ENCODE data around the gene PPP2R3A.

DNA sequence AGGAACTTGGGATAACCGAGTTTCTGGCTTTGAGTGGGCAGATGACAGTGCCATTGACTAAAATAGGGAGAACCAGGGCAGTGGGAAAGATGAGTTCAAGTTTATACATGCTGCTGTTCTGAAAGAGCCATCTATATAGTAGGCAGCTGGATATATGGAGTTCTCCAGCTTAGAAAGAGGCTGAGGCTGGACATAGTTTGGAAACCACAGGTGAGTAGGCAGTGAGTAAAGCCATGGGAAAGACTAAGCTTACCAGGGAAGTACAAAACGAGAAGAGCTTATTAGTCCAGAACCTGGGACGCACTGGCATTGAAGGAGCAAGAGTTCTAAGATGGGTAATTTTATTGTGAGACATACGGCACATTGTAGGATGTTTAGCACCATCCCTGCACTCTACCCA is 176.4 kb downstream of the PPP2R3A start:
- TF ChIP-seq, protein P1, sequence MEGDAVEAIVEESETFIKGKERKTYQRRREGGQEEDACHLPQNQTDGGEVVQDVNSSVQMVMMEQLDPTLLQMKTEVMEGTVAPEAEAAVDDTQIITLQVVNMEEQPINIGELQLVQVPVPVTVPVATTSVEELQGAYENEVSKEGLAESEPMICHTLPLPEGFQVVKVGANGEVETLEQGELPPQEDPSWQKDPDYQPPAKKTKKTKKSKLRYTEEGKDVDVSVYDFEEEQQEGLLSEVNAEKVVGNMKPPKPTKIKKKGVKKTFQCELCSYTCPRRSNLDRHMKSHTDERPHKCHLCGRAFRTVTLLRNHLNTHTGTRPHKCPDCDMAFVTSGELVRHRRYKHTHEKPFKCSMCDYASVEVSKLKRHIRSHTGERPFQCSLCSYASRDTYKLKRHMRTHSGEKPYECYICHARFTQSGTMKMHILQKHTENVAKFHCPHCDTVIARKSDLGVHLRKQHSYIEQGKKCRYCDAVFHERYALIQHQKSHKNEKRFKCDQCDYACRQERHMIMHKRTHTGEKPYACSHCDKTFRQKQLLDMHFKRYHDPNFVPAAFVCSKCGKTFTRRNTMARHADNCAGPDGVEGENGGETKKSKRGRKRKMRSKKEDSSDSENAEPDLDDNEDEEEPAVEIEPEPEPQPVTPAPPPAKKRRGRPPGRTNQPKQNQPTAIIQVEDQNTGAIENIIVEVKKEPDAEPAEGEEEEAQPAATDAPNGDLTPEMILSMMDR (IDR thresholded peaks at IDR 0.05; ENCODE audit: borderline replicate concordance, extremely low read depth, low read length, poor library complexity, severe bottlenecking) = no peak
- TF ChIP-seq EZH2 (IDR thresholded peaks at IDR 0.05; ENCODE audit: borderline replicate concordance, low read depth, low read length, severe bottlenecking) = no peak
